GM19239 (cell line): ENCODE data around the gene CDKAL1.
"Not testable (repeated sequence)": the region's sequence is repeated elsewhere in the genome, so short reads cannot be mapped to it uniquely, and the experiment has no call there.

ENCODE experiments used
- DNase-seq: peaks from one replicate; pipeline ENCODE4 v3.0.0; 2011; ENCODE audit warnings: low spot score; ENCODE audit not compliant: insufficient read length
- FAIRE-seq: peaks from 2 replicates; lab custom pipeline; 2011; peaks lifted over from hg19 to GRCh38; lab: Jason Lieb, UNC

CDKAL1 gene

GRCh38 chr6:20630617-20631548, 96.6 kb downstream of the CDKAL1 start:
- no peak for DNase-seq
- FAIRE-seq: no peak

GRCh38 chr6:20631549-20631924, 97.3 kb downstream of the CDKAL1 start:
- DNase-seq: no peak
- no peak for FAIRE-seq

DNA sequence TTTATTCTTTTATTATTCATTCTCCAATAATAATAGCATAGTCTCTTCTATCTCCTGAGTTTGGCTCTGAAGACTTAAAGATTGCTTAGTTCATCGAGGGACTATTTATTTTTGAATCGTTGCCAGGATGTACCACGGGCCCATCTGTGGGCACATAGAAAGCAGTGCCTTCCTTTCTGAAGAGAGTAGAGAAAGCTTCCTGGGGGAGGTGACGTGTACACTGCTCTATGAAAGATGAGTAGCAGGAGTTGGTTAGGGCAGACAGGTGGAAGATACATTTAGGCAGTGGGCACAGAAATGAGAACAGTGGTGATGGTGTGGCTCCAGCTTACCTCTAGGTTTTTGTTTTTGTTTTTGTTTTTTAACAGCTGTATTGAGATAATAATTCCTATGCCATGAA, 98.4 kb downstream of the CDKAL1 start:
- FAIRE-seq: no peak
- DNase-seq: no peak

DNA sequence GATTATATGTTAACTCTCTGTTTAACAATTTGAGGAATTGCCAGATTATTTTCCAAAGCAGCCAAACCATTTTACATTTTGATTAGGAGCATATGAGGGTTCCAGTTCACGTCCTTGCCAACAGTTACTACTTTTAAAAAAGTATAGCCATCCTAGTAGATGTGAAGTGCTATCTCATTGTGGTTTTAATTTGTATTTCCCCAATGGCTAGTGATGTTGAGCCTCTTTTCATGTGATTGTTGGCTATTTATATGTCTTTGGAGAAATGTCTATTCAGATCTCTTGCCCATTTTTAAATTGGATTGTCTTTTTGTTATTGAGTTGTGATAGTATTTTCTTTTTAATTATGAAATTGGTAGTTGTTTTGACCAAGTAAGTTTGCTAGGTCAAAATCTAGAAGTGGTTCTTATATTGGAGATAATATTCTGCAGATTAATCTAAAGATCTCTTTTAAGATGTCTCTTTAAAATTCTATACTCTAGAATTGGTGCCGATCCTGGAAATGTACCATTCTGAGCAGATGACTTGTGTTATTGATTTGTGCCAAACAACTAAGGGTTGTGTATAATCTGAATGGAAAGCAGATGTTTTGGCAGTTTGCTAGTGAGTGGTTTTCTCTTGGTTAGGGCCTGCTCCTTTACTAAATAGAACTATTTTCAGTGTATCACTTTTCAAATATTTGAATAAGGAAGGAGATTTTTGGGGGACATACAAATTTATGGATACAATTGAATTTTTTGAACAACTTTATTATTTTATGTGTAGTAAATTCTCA, 99.5 kb downstream of the CDKAL1 start:
- DNase-seq: no peak
- FAIRE-seq: no peak

- DNase-seq: no peak
- no peak for FAIRE-seq
Measured at GRCh38 chr6:20639161-20639560, 104.9 kb downstream of the CDKAL1 start.

- FAIRE-seq: no peak
- DNase-seq: no peak
Measured at GRCh38 chr6:20640181-20640580, 105.9 kb downstream of the CDKAL1 start.

DNA sequence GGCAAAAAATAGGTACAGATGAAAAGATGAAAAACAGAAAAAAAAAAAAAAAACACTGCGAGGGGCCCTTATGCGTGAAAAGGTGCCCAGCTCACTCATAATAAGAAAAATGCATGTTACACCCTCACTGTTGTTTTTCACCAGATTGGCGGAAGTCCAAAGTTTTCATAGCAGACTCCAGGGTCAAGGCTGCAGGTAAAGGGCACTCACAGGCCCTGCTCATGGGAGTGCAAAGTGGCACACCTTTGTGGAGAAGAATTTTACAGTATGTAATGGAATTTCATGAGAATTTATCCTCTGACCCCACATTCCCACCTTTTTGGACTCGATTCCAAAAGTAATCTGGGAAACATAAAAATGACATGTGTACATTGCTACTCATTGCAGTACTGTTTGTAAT, 108.2 kb downstream of the CDKAL1 start:
- no peak for FAIRE-seq
- DNase-seq: no peak

DNA sequence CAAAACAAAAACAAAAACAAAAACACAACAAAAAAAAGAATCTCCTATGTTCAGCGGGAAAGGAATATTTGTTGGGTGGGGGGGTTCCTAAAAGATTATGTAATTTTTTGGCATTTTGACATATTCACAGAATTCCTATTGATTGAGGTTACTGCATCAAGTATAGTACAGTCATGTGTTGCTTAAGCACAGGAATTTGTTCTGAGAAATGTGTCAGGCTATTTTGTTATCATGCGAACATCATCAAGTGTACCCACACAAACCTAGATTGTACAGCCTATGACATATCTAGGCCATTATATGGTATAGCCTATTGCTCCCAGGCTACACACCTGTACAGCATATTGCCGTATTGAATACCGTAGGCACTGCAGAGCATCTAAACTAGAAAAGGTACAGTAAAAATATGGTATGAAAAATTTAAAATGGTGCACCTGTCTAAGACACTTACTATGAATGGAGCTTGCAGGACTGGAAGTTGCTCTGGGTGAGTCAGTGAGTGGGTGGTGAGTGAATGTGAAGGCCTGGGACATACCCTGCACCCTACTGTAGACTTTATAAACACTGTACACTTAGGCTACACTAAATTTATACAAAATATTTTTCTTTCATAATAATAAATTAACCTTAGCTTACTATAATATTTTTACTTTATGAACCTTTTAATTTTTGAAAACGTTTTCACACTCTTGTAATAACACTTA, 110.6 kb downstream of the CDKAL1 start:
- no peak for FAIRE-seq
- no peak for DNase-seq

- FAIRE-seq, DNase-seq: not testable (repeated sequence)
Measured at GRCh38 chr6:20645572-20645971, 111.3 kb downstream of the CDKAL1 start.

- DNase-seq (no peak), FAIRE-seq (peak; percentile 14)
Measured at GRCh38 chr6:20647585-20647984, 113.3 kb downstream of the CDKAL1 start.

DNA sequence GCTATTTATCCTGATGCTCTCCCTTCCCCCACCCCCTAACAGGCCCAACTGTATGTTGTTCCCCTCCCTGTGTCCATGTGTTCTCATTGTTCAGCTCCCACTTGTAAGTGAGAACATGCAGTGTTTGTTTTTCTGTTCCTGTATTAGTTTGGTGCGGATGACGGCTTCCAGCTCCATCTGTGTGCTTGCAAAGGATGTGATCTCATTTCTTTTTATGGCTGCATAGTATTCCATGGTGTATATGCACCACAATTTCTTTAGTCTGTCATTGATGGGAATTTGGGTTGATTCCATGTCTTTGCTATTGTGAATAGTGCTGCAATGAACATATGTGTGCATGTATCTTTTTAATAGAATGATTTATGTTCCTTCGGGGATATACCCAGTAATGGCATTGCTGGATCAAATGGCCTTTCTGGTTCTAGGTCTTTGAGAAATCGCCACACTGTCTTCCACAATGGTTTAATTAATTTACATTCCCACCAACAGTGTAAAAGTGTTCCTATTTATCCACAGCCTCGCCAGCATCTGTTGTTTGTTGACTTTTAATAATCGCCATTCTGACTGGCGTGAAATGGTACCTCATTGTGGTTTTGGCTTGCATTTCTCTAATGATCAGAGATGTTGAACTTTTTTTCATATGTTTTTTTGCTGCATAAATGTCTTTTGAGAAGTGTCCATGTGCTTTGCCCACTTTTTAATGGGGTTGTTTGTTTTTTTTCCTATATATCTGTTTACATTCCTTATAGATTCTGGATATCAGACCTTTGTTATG, 115.6 kb downstream of the CDKAL1 start:
- not testable (repeated sequence) for FAIRE-seq, DNase-seq

DNA sequence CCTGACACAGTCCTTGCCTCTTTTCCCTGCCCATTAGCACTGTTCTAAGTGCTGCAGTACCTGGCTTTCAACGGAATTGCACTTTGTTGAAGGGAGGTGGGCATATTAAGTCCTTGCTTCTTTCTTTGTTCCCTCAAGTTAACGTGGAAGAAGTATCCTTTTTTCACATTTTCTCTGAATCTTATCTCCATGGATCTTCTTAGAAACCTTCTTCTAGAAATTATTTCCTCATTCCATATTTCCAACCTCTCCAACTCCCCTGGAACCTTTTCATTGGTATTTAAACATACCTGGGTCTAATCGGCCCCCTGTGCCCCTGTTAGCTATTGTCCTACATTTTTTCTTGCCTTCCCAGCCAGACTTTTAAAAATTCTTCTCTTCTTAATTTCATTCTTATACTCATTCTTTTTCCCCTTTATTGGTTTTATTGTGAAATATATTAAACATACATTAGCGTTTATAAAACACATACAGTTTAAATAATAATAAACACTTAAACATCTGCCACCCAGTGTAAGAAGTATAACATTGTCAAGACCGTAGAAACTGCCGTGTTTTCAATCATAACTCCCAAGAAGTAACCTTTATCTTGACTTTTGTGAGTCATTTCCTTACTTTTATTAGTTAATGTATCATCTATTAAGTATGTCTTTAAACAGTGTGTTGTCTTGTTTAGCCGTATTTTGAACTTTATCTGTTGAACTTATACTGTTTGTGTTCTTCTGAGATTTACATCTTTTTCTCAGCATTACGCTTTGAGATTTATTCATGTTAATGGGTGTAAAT, 118.2 kb downstream of the CDKAL1 start:
- no peak for DNase-seq

DNA sequence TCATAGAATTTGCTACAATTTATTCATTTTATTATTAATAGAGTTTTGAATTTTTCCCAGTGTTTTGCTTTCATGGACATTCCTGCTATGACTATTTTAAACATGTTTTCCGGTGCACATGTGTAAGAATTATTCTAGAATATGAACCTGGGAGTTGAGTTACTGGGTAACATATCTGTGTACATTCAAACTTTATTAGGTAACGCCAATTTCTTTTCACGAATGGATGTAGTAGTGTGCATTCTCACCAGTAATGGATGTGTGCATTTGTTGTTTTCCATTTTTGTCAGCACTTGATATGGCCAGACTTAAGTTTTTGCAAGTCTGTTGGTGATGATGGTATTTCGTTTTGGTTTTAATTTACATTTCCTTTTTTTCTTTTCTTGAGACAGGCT, 118.8 kb downstream of the CDKAL1 start:
- DNase-seq (no peak), FAIRE-seq (peak; percentile 14)

More for the DNA sequence above, 118.2 kb downstream of the CDKAL1 start:
- no peak for FAIRE-seq

GRCh38 chr6:20655317-20655716, 121.1 kb downstream of the CDKAL1 start:
- no peak for DNase-seq
- FAIRE-seq: no peak

DNA sequence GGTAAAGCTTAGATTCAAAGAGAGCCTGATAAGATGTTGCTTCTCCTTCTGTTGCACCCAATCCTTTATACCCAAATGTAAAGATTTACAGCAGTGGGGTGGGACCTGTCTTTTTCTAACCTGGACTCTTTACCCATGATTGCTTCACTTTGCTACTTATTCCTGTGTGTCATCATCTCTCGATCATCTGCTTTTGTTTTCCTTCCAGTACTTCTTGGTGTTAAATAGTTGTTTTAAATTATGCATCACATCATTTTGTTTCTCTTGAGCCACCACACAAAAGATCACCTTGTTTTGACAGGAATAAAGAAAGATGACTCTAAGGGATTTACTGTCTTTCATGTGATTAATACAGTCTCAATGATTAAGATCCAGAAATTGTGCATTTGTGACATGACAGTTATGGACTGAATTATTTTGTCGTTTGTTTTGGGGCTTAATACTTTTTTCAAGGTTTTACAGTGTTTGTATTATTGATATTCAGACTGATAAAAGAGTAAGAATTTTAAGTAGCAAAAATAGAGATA, 123.1 kb downstream of the CDKAL1 start:
- no peak for DNase-seq
- FAIRE-seq: no peak

- FAIRE-seq (no peak), DNase-seq (no peak)
Measured at GRCh38 chr6:20658053-20658452, 123.8 kb downstream of the CDKAL1 start.

GRCh38 chr6:20658516-20658915, 124.3 kb downstream of the CDKAL1 start:
- no peak for DNase-seq

DNA sequence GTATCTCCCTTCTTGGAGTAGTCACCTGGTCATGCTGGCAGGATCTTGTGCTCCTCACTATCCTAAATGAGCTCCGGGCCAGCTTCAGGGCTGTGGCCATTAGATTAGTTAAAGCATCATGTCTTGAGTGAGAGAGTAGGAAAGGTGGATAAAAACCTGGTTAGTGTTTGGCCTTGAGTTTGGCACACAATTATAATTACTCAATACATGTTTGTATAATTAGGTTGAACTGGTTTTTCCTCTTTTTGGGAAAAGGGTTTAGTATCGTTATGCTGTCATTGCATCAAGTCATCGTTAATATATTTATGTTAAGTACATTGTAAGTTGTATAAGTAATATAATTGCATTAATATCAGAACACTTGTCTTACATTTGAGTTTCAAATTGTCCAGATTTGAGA, 126.3 kb downstream of the CDKAL1 start:
- DNase-seq (no peak), FAIRE-seq (no peak)

More at GRCh38 chr6:20658516-20658915, 124.3 kb downstream of the CDKAL1 start:
- FAIRE-seq: no peak

DNA sequence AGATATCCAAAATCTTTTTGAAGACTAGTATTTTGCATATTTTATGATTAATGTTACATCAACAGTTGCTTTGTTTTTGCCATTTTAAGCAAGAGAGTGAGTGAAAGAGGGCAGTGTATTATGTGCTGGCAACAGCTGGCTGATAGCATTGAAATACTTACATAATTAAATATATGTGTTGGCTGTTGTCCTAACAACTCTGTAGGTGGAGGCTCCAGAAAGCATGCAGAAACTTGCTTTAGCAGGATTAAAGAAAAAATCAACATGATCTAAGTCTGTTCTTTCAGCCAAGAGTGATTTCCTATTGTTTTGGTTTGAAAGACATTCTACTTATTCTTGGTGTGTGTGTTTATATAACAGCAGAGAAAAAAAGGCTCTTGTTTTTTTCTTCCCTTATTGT, 127.5 kb downstream of the CDKAL1 start:
- FAIRE-seq: no peak
- no peak for DNase-seq
